ENCODE measurements around the gene GCH1. TPM values are rescaled to one million over a fixed set of nuclear protein-coding genes. Genes with fewer than 3 reads are reported as not detected.

Gene GCH1
- total RNA-seq, 4 donors from 2014 or later = 2.2 to 5.0 (median 3.7) TPM

GRCh38 chr14:54792288-54792687 lies 110.3 kb downstream of the GCH1 start:
- 92% methylated on average over 5 of the region's 6 CpGs; no CpG with 5 or more reads in 1 of the 2 donors for WGBS, 2 donors (ENCODE audit: low coverage in 1 of 2)
- Histone ChIP-seq H3K27ac (no peak overlapping the region), H3K4me1 (no peaks in the 10 kb centered on the region), H3K36me3 (peaks cover 0 to 47% of the 10 kb centered on the region in 2 donors), H3K27me3 (no peaks in the 10 kb centered on the region), H3K4me3 (no peak overlapping the region), H3K9me3 (peaks cover 0 to 10% (median 0%) of the 10 kb centered on the region in 3 donors)
- ATAC-seq = no peak
- TF ChIP-seq CTCF (IDR thresholded peaks at IDR 0.05) = no peak
- TF ChIP-seq POLR2AphosphoS5 (IDR thresholded peaks at IDR 0.05) = no peak
- TF ChIP-seq POLR2A (IDR thresholded peaks at IDR 0.05) = no peak
- TF ChIP-seq EP300 (IDR thresholded peaks at IDR 0.05) = no peak

Small RNAs within 50 kb of the gene (small RNA-seq; reads per million reads assigned to genes)
- gene MIR4308 (0 reads per million in 4 donors), gene RNU6ATAC9P (0 reads per million in 4 donors)

Other genes with a start within 250 kb of the GCH1 start
- 1 to 10 TPM in 2 of 4 donors, under 1 TPM in 2; 0.47 to 5.3 (median 2.2) TPM for gene WDHD1, start 124.3 kb upstream of the GCH1 start, total RNA-seq
- 10 to 100 TPM; 25.4 to 45.0 (median 37.9) TPM for gene SOCS4, start 124.4 kb upstream of the GCH1 start, total RNA-seq
- 10 to 100 TPM; 65.5 to 92.3 (median 73.5) TPM for gene MAPK1IP1L, start 148.8 kb upstream of the GCH1 start, total RNA-seq
- gene LGALS3, start 226.4 kb upstream of the GCH1 start, total RNA-seq = 100 to 1,000 TPM; 253 to 467 (median 361) TPM

Measured in gastroesophageal sphincter (tissue), 4 donors.